SK-N-SH treated with all-trans-retinoic acid at 6 μM for 48 hours (cell line): ENCODE measurements around the gene CSRP1.

Experiments
- ATAC-seq: fragments of 200-7000 bp; cut with Tn5 transposase; 3 replicates; pipeline ENCODE4 v1.9.1; 2020; ENCODE audit warnings: mild to moderate bottlenecking, moderate library complexity
- ARNTL ChIP-seq: fragments of 450-650 bp; formaldehyde crosslinking; IDR thresholded peaks from 2 replicates; pipeline ENCODE4 v1.5.0; 2020; ENCODE audit warnings: low read depth, mild to moderate bottlenecking, moderate library complexity, borderline replicate concordance
- BACH2 ChIP-seq: fragments of 250-450 bp; sonication (Bioruptor Pico); IDR thresholded peaks from 2 replicates; pipeline ENCODE4 v1.9.0; 2021; ENCODE audit warnings: mild to moderate bottlenecking, borderline replicate concordance
- CSDC2 ChIP-seq: fragments of 250-450 bp; sonication (Bioruptor Pico); IDR thresholded peaks from 2 replicates; pipeline ENCODE4 v1.5.0; 2020; ENCODE audit warnings: mild to moderate bottlenecking, moderate library complexity
- CSRNP3 ChIP-seq: fragments of 250-450 bp; sonication (Bioruptor Pico); IDR thresholded peaks from 2 replicates; pipeline ENCODE4 v1.5.1; 2021; ENCODE audit warnings: mild to moderate bottlenecking, moderate library complexity
- ESRRG ChIP-seq: fragments of 250-450 bp; sonication (Bioruptor Pico); IDR thresholded peaks from 2 replicates; pipeline ENCODE4 v1.6.1; 2021; ENCODE audit warnings: mild to moderate bottlenecking
- GLIS3 ChIP-seq: fragments of 250-450 bp; sonication (Bioruptor Pico); IDR thresholded peaks from 2 replicates; pipeline ENCODE4 v1.5.0; 2020; ENCODE audit warnings: mild to moderate bottlenecking, moderate library complexity
- PATZ1 ChIP-seq: fragments of 250-450 bp; sonication (Bioruptor Pico); IDR thresholded peaks from 2 replicates; pipeline ENCODE4 v1.8.0; 2020; ENCODE audit warnings: mild to moderate bottlenecking, moderate library complexity, borderline replicate concordance
- POU6F1 ChIP-seq: fragments of 250-450 bp; sonication (Bioruptor Pico); IDR thresholded peaks from 2 replicates; pipeline ENCODE4 v1.8.0; 2021; ENCODE audit warnings: low read depth, mild to moderate bottlenecking, moderate library complexity, borderline replicate concordance
- PPARA ChIP-seq: fragments of 250-450 bp; sonication (Bioruptor Pico); IDR thresholded peaks from 2 replicates; pipeline ENCODE4 v1.5.0; 2020; ENCODE audit warnings: mild to moderate bottlenecking, borderline replicate concordance
- RARB ChIP-seq: fragments of 250-450 bp; sonication (Bioruptor Pico); IDR thresholded peaks from 2 replicates; pipeline ENCODE4 v1.8.0; 2021; ENCODE audit warnings: mild to moderate bottlenecking, moderate library complexity
- SNAI2 ChIP-seq: fragments of 250-450 bp; sonication (Bioruptor Pico); IDR thresholded peaks from 2 replicates; pipeline ENCODE4 v1.5.0; 2020; ENCODE audit warnings: mild to moderate bottlenecking, moderate library complexity
- TCF4 ChIP-seq: fragments of 250-450 bp; sonication (Bioruptor Pico); IDR thresholded peaks from 2 replicates; pipeline ENCODE4 v1.8.0; 2021; ENCODE audit warnings: mild to moderate bottlenecking, moderate library complexity, borderline replicate concordance
- TOX ChIP-seq: fragments of 250-450 bp; sonication (Bioruptor Pico); IDR thresholded peaks from 2 replicates; pipeline ENCODE4 v1.8.0; 2021; ENCODE audit warnings: mild to moderate bottlenecking, moderate library complexity, borderline replicate concordance
- TSHZ2 ChIP-seq: fragments of 250-450 bp; sonication (Bioruptor Pico); IDR thresholded peaks from 2 replicates; pipeline ENCODE4 v1.5.0; 2020; ENCODE audit warnings: mild to moderate bottlenecking, moderate library complexity
- ZC3H10 ChIP-seq: fragments of 250-450 bp; sonication (Bioruptor Pico); IDR thresholded peaks from 2 replicates; pipeline ENCODE4 v1.5.1; 2021; ENCODE audit warnings: mild to moderate bottlenecking, moderate library complexity
- ZFP3 ChIP-seq: fragments of 250-450 bp; sonication (Bioruptor Pico); IDR thresholded peaks from 2 replicates; pipeline ENCODE4 v1.5.0; 2020; ENCODE audit warnings: mild to moderate bottlenecking, moderate library complexity
- ZFP30 ChIP-seq: fragments of 450-650 bp; formaldehyde crosslinking; IDR thresholded peaks from 2 replicates; pipeline ENCODE4 v1.5.0; 2022; ENCODE audit warnings: mild to moderate bottlenecking, moderate library complexity
- ZNF565 ChIP-seq: fragments of 450-650 bp; formaldehyde crosslinking; conservative IDR thresholded peaks from 2 replicates; pipeline ENCODE4 v1.5.0; 2020; ENCODE audit warnings: low read depth, mild to moderate bottlenecking, moderate library complexity
- ZNF70 ChIP-seq: fragments of 450-650 bp; formaldehyde crosslinking; IDR thresholded peaks from 2 replicates; pipeline ENCODE4 v1.5.0; 2020; ENCODE audit warnings: mild to moderate bottlenecking, moderate library complexity
- ZNF8 ChIP-seq: fragments of 450-650 bp; formaldehyde crosslinking; IDR thresholded peaks from 2 replicates; pipeline ENCODE4 v1.5.0; 2020; ENCODE audit warnings: mild to moderate bottlenecking, moderate library complexity

Gene CSRP1

GRCh38 chr1:201456499-201457309 lies 50.2 kb downstream of the CSRP1 start:
- ATAC-seq: peak; percentile 3; the same call in 1 of the 3 replicates

GRCh38 chr1:201455098-201455497 lies 51.8 kb downstream of the CSRP1 start:
- TF ChIP-seq POU6F1 (CRISPR knock-in tag): no peak
- TF ChIP-seq ZFP3 (CRISPR knock-in tag): no peak
- no peak for TF ChIP-seq GLIS3 (CRISPR knock-in tag)
- no peak for TF ChIP-seq ZFP30
- TF ChIP-seq PATZ1 (CRISPR knock-in tag): no peak
- TF ChIP-seq ESRRG: no peak
- no peak for TF ChIP-seq SNAI2
- no peak for TF ChIP-seq CSDC2 (CRISPR knock-in tag)
- no peak for TF ChIP-seq ZNF70 (CRISPR knock-in tag)
- ATAC-seq: no peak

More at GRCh38 chr1:201456499-201457309, 50.2 kb downstream of the CSRP1 start:
- TF ChIP-seq ZNF565 (no peak), GLIS3 (CRISPR knock-in tag) (no peak), ZFP3 (CRISPR knock-in tag) (0 out of 2 replicates have a peak, but pooled peaks have one; percentile 19)

- TF ChIP-seq ZNF70 (CRISPR knock-in tag) (no peak), ZNF8 (no peak), TSHZ2 (CRISPR knock-in tag) (no peak), TOX (CRISPR knock-in tag) (no peak)
- ATAC-seq: no peak
Observed at GRCh38 chr1:201454608-201455007, 52.3 kb downstream of the CSRP1 start.

GRCh38 chr1:201452866-201453265 lies 54.1 kb downstream of the CSRP1 start:
- no peak for ATAC-seq
- TF ChIP-seq PATZ1 (CRISPR knock-in tag) (no peak), ZFP3 (CRISPR knock-in tag) (no peak), PPARA (CRISPR knock-in tag) (no peak), RARB (CRISPR knock-in tag) (no peak), ZNF8 (no peak), TSHZ2 (CRISPR knock-in tag) (no peak), TCF4 (CRISPR knock-in tag) (no peak), BACH2 (CRISPR knock-in tag) (no peak), ZC3H10 (CRISPR knock-in tag) (no peak), TOX (CRISPR knock-in tag) (no peak), ARNTL (CRISPR knock-in tag) (no peak), CSRNP3 (CRISPR knock-in tag) (no peak), POU6F1 (CRISPR knock-in tag) (no peak), ESRRG (no peak)
